GM12865 (cell line): ENCODE results near the gene CCDC40.
"Not testable (repeated sequence)": the region's sequence is repeated elsewhere in the genome, so short reads cannot be mapped to it uniquely, and the experiment has no call there.

ENCODE experiments used
- DNase-seq: peaks from one replicate; pipeline ENCODE4 v3.0.0; 2010; ENCODE audit warnings: low read depth
- H3K4me3 ChIP-seq: 2 replicates; pipeline ENCODE4 v1.5.1; 2011; ENCODE audit warnings: mild to moderate bottlenecking, low read depth, low read length, control low read depth
- TF ChIP-seq, protein P1 (sequence below): IDR thresholded peaks from 2 replicates; pipeline ENCODE4 v1.5.1; 2011; ENCODE audit warnings: low read length, control low read depth, low read depth, inconsistent platforms; ENCODE audit not compliant: insufficient read depth; ENCODE audit errors: missing control alignments

Gene CCDC40

DNA sequence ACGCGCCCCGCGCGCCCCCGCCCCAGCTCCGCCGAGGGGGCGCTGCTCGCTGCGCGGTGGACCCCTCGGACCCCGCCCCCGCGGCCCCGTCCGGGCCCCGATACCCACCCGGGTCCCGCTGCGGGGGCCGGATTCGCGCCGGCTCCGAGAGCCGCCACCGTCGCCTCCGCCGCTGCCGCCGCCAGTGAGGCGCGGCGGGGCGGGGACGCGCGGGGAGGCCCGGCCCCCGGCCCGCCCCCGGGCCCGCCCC, 830 bp upstream of the CCDC40 start, which contains the start of gene TBC1D16:
Gene TBC1D16, minus strand, starts transcription at position 186 of the 250 bp plus-strand sequence. CDS start 22,325 bp downstream, outside the sequence.
- no peak for DNase-seq
- H3K4me3 ChIP-seq, result peak within 1 kb of the TSS; percentile 64
- TF ChIP-seq, protein P1, sequence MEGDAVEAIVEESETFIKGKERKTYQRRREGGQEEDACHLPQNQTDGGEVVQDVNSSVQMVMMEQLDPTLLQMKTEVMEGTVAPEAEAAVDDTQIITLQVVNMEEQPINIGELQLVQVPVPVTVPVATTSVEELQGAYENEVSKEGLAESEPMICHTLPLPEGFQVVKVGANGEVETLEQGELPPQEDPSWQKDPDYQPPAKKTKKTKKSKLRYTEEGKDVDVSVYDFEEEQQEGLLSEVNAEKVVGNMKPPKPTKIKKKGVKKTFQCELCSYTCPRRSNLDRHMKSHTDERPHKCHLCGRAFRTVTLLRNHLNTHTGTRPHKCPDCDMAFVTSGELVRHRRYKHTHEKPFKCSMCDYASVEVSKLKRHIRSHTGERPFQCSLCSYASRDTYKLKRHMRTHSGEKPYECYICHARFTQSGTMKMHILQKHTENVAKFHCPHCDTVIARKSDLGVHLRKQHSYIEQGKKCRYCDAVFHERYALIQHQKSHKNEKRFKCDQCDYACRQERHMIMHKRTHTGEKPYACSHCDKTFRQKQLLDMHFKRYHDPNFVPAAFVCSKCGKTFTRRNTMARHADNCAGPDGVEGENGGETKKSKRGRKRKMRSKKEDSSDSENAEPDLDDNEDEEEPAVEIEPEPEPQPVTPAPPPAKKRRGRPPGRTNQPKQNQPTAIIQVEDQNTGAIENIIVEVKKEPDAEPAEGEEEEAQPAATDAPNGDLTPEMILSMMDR, result no peak

DNA sequence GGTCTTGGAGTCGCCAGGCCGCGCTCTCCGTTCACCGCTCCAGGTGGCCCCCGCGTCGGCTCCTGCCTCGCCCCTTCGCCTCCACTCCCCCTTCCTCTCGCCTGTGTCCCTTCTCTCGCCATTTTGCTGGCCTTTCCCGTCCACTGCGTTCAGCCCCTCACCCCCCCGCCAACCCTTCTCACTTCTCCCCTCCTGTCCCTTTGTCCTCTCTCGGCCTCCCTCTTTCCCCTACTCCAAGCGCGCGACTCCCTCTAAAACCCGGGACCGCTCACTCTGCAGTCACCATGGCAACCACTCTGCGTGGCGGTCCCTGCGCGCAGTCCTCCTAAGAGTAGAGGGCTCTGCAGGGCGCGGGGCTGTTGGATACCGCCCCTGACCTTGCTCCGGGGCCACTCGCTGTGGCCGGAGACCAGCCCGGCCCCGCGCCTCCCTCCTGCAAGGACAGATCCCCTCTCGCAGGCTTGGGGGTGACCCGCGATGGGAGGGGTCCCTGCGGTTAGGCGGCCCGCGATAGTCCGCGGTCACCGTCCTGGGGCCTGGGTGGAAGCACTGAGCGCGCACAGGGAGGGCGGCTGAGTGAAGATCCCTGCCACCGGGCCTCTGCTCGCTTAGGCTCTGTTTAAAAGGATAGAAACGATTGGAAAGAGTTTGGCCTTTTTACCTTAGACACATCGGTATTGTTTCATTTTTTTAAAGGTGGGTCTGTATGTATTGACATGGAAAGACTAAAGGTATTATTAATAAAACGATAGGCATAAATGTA, 454 bp downstream of the CCDC40 start:
- DNase-seq, result peak; percentile 14
- peak overlapping the region; percentile 64 for H3K4me3 ChIP-seq
- TF ChIP-seq, protein P1, result no peak

DNA sequence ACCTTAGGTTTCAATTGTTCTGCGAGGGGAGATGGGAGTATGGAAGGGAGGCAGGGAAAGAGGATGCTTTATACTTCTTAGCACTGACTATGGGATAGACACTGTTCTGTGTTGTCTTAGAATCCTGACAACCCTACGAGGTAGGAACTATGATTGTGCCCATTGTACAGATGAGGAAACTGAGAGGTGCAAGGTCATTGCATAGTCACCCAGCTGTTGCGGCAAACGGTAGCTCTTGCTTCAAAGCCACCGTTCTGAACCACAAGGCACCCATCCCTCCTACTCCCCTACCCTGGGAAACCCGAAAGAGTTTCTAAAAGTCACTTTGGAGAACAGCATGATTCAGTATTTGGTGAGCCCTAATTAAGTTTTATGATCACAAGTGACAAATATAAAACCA, 7.5 kb downstream of the CCDC40 start:
- no peak overlapping the region for H3K4me3 ChIP-seq
- TF ChIP-seq, protein P1, result no peak
- no peak for DNase-seq

DNA sequence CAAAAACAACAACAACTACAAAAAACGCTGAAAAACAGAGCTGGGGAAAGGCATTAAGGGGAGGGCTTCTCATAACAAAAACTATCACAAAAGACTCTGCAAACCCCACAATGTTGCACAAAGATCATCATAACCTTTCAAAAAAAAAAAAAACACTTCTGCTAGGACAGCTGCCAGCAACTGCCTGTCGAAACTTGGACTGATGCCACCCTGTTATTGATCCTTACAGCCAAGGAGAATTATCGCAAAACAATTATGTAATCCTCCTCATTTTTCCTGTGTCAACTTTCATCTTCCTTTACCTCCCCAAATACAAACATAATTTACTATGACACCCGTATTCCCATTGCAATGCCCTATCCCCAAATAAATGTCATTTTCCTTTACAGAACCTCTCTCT, 9.3 kb downstream of the CCDC40 start:
- DNase-seq, result no peak
- TF ChIP-seq, protein P1, result no peak
- H3K4me3 ChIP-seq, result no peak overlapping the region

- H3K4me3 ChIP-seq, DNase-seq: not testable (repeated sequence)
Observed at GRCh38 chr17:80046709-80047108, 10.3 kb downstream of the CCDC40 start.

GRCh38 chr17:80047176-80047575, 10.7 kb downstream of the CCDC40 start:
- TF ChIP-seq, protein P1, result no peak
- DNase-seq, result no peak
- H3K4me3 ChIP-seq, result no peak overlapping the region

GRCh38 chr17:80049986-80050385, 13.5 kb downstream of the CCDC40 start:
- TF ChIP-seq, protein P1, result no peak
- no peak for DNase-seq
- no peak overlapping the region for H3K4me3 ChIP-seq
